Uterus (tissue), 2 donors: ENCODE measurements around the gene ALDH1L1.

Experiments
- POLR2A ChIP-seq, 2 donors: fragments of 450-650 bp; IDR thresholded peaks; one replicate each; pipeline ENCODE4 v1.6.1; 2016; ENCODE audit warnings: antibody characterized with exemption in 2 of 2, mild to moderate bottlenecking in 1 of 2, moderate library complexity in 1 of 2
- TF ChIP-seq, protein P1 (sequence below), 4 experiments: fragments of 200-600 bp in 2 of 4; fragments of 450-650 bp in 2 of 4; sonication (generic) in 2 of 4; IDR thresholded peaks; one replicate each; pipeline ENCODE4 v1.5.1; 2016 to 2019; ENCODE audit warnings: antibody characterized with exemption in 4 of 4, mild to moderate bottlenecking in 2 of 4, moderate library complexity in 1 of 4

DNA sequence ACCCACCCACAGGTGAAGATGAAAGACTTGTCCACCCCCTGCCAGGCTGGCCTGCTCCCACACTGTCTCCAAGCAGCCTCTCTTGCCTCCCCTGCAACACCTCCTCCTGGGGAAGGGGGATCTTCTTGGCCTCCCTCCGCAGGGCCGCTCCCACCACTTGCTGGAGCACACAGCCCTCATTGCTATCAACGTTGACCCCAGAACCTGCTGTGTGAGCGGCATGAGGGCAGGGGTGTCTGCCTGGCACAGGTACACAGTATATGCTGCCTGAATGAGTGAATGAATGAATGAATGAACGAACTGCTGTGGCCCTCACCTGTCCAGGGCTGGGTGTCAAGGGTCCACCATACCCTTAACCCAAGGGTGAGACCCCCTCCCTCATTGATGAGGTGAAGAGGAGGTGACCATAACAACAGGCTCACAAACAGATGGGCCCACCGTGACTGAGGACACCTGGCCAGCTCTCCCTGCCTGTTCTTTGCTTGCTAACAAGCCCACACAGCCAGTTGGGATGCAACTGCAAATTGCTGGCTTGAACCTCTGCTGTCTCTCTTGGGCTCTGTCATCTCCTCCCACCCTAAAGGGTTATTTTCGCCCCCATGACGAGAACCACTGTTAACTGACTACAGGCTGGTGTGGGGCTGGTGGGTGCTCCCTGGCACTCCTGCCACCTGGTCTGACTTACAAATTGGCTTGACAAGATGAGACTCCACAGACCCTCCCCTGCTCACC is 118.9 kb downstream of the ALDH1L1 start:
- TF ChIP-seq, protein P1, sequence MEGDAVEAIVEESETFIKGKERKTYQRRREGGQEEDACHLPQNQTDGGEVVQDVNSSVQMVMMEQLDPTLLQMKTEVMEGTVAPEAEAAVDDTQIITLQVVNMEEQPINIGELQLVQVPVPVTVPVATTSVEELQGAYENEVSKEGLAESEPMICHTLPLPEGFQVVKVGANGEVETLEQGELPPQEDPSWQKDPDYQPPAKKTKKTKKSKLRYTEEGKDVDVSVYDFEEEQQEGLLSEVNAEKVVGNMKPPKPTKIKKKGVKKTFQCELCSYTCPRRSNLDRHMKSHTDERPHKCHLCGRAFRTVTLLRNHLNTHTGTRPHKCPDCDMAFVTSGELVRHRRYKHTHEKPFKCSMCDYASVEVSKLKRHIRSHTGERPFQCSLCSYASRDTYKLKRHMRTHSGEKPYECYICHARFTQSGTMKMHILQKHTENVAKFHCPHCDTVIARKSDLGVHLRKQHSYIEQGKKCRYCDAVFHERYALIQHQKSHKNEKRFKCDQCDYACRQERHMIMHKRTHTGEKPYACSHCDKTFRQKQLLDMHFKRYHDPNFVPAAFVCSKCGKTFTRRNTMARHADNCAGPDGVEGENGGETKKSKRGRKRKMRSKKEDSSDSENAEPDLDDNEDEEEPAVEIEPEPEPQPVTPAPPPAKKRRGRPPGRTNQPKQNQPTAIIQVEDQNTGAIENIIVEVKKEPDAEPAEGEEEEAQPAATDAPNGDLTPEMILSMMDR (IDR thresholded peaks at IDR 0.05): no peak
- no peak for TF ChIP-seq POLR2A (IDR thresholded peaks at IDR 0.05)
